Stimulated activated naive CD8-positive, alpha-beta T cell treated with anti-CD3 and anti-CD28 coated beads, Interleukin-15, Interleukin-2, amounts not matched to agents 100 U/mL and 50 U/mL, for 24 hours (primary cell): ENCODE measurements around the gene NKTR.
"Not testable (repeated sequence)": the region's sequence is repeated elsewhere in the genome, so short reads cannot be mapped to it uniquely, and the experiment has no call there.

ENCODE experiments used
- ATAC-seq: fragments of 150-1000 bp; cut with Tn5 transposase; one replicate; pipeline ENCODE4 v1.10.0; 2021
- DNase-seq: peaks from one replicate; pipeline ENCODE4 v3.0.0; 2021

NKTR gene

GRCh38 chr3:42600111-42600957, at the start of gene NKTR:
NKTR (plus strand) TSS chr3:42600686; CDS start chr3:42601007, 321 bp downstream.
- peak; percentile 91 for ATAC-seq
- peak; percentile 99 for DNase-seq

- no peak for DNase-seq
Observed at GRCh38 chr3:42552830-42553229, 47.7 kb upstream of the NKTR start.

GRCh38 chr3:42556089-42556632, 44.3 kb upstream of the NKTR start:
- DNase-seq (no peak), ATAC-seq (peak; percentile 90)

More at GRCh38 chr3:42552830-42553229, 47.7 kb upstream of the NKTR start:
- ATAC-seq: no peak

GRCh38 chr3:42556817-42557216, 43.7 kb upstream of the NKTR start:
- ATAC-seq, DNase-seq: not testable (repeated sequence)

- DNase-seq: no peak
- no peak for ATAC-seq
Observed at GRCh38 chr3:42557854-42558253, 42.6 kb upstream of the NKTR start.

- peak; percentile 49 for ATAC-seq
- no peak for DNase-seq
Observed at GRCh38 chr3:42562047-42562907, 38.2 kb upstream of the NKTR start.

GRCh38 chr3:42569593-42570142, 30.8 kb upstream of the NKTR start:
- no peak for DNase-seq
- no peak for ATAC-seq

GRCh38 chr3:42572278-42572677, 28.2 kb upstream of the NKTR start:
- ATAC-seq (peak; percentile 55), DNase-seq (peak; percentile 23)

GRCh38 chr3:42575137-42575741, 25.2 kb upstream of the NKTR start:
- no peak for DNase-seq
- ATAC-seq: no peak

GRCh38 chr3:42578054-42578453, 22.4 kb upstream of the NKTR start:
- DNase-seq (no peak), ATAC-seq (no peak)

- DNase-seq, ATAC-seq: not testable (repeated sequence)
Observed at GRCh38 chr3:42579346-42579745, 21.1 kb upstream of the NKTR start.

GRCh38 chr3:42581400-42581708, 19.1 kb upstream of the NKTR start:
- DNase-seq (no peak), ATAC-seq (no peak)

GRCh38 chr3:42581709-42582473, 18.6 kb upstream of the NKTR start, which contains the start of gene SEC22C:
SEC22C (minus strand) TSS chr3:42581967; CDS start chr3:42569046, 12,921 bp downstream.
- peak; percentile 97 for DNase-seq
- ATAC-seq: peak; percentile 90

GRCh38 chr3:42582474-42583070, 17.9 kb upstream of the NKTR start:
- DNase-seq: no peak
- no peak for ATAC-seq

GRCh38 chr3:42588625-42589024, 11.9 kb upstream of the NKTR start:
- ATAC-seq: no peak
- DNase-seq: no peak

GRCh38 chr3:42589382-42590109, 10.9 kb upstream of the NKTR start:
- ATAC-seq (no peak), DNase-seq (no peak)

- ATAC-seq (peak; percentile 4), DNase-seq (peak; percentile 25)
Observed at GRCh38 chr3:42590989-42591756, 9.3 kb upstream of the NKTR start.

GRCh38 chr3:42591811-42592210, 8.7 kb upstream of the NKTR start:
- DNase-seq (no peak), ATAC-seq (no peak)

GRCh38 chr3:42593635-42594034, 6.9 kb upstream of the NKTR start:
- DNase-seq: no peak
- ATAC-seq: no peak
